ENCODE data around the gene ALPK1.

DNA sequence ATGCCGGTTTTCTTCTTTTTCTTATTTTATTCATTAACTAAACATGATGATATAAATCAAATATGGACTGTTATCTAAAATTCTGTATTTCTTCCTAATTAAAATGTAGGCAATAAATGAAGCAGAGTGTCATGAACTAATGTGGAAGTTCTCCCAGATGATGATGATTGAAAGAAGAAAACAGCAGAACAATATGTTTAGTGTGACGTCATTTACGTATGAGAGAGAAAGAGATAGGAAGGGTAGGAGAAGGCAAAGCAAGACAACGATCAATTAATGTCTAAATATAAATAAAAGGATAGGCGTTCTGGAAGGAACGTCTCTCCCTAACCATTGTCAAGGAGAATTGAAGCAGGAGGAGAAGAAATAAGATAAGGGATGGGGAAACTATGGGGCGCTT, 113.6 kb downstream of the ALPK1 start:
- TF ChIP-seq ZNF274 (IDR thresholded peaks at IDR 0.05; ENCODE audit: low read depth, low read length) (no peak), SUZ12 (IDR thresholded peaks at IDR 0.05; ENCODE audit: extremely low read depth, insufficient read depth, insufficient read length) (no peak)

All from NT2/D1 (cell line).